GM21423 (cell line): Measurements from ENCODE around the gene ZNF365.
"Not testable (repeated sequence)": the region's sequence is repeated elsewhere in the genome, so short reads cannot be mapped to it uniquely, and the experiment has no call there.

Experiments used
- ATAC-seq: cut with Tn5 transposase; IDR thresholded peaks from one replicate; pipeline ENCODE4 v1.9.1; 2021; ENCODE audit warnings: mild to moderate bottlenecking, moderate library complexity; ENCODE audit not compliant: unreplicated experiment

ZNF365 gene

GRCh38 chr10:62376071-62377025 lies 2.2 kb downstream of the ZNF365 start:
- ATAC-seq = no peak

- no peak for ATAC-seq
Measured at GRCh38 chr10:62377026-62377415, 2.9 kb downstream of the ZNF365 start.

GRCh38 chr10:62377966-62378365 lies 3.8 kb downstream of the ZNF365 start:
- no peak for ATAC-seq

- not testable (repeated sequence) for ATAC-seq
Measured at GRCh38 chr10:62378877-62379276, 4.7 kb downstream of the ZNF365 start.

GRCh38 chr10:62379394-62379793 lies 5.2 kb downstream of the ZNF365 start:
- ATAC-seq = no peak

GRCh38 chr10:62380016-62380415 lies 5.8 kb downstream of the ZNF365 start:
- no peak for ATAC-seq

- no peak for ATAC-seq
Measured at GRCh38 chr10:62381385-62382102, 7.4 kb downstream of the ZNF365 start.

GRCh38 chr10:62382831-62383230 lies 8.7 kb downstream of the ZNF365 start:
- no peak for ATAC-seq

- ATAC-seq = no peak
Measured at GRCh38 chr10:62384057-62384446, 9.9 kb downstream of the ZNF365 start.

GRCh38 chr10:62384447-62385081 lies 10.4 kb downstream of the ZNF365 start:
- no peak for ATAC-seq

- ATAC-seq = no peak
Measured at GRCh38 chr10:62386356-62387320, 12.5 kb downstream of the ZNF365 start.

- ATAC-seq = no peak
Measured at GRCh38 chr10:62388328-62388727, 14.2 kb downstream of the ZNF365 start.

GRCh38 chr10:62390497-62391176 lies 16.5 kb downstream of the ZNF365 start:
- ATAC-seq = no peak

- no peak for ATAC-seq
Measured at GRCh38 chr10:62393237-62393636, 19.1 kb downstream of the ZNF365 start.

- no peak for ATAC-seq
Measured at GRCh38 chr10:62394556-62395018, 20.4 kb downstream of the ZNF365 start.

- ATAC-seq = no peak
Measured at GRCh38 chr10:62395892-62396291, 21.7 kb downstream of the ZNF365 start.

- no peak for ATAC-seq
Measured at GRCh38 chr10:62396864-62397263, 22.7 kb downstream of the ZNF365 start.

GRCh38 chr10:62399211-62399610 lies 25.0 kb downstream of the ZNF365 start:
- no peak for ATAC-seq

GRCh38 chr10:62402508-62402907 lies 28.3 kb downstream of the ZNF365 start:
- no peak for ATAC-seq

- not testable (repeated sequence) for ATAC-seq
Measured at GRCh38 chr10:62410528-62410927, 36.4 kb downstream of the ZNF365 start.
